Left lung (tissue), 10 donors: ENCODE data around the gene PLSCR3. TPM values are rescaled to one million over a fixed set of nuclear protein-coding genes. Genes with fewer than 3 reads are reported as not detected.

Experiments used
- ATAC-seq: fragments of 200-7000 bp; cut with Tn5 transposase; one replicate; pipeline ENCODE4 v1.9.1; 2020; ENCODE audit warnings: moderate library complexity
- DNase-seq, 4 donors: peaks; one replicate each; pipeline ENCODE4 v3.0.0-alpha.2; 2013 to 2020
- H3K27ac ChIP-seq, 2 donors: fragments of 200-600 bp; sonication (generic) in 1 of 2; one replicate each; pipeline versions ENCODE4 v1.5.0 to v1.8.0; 2020 to 2021
- H3K27me3 ChIP-seq, 2 donors: fragments of 200-600 bp; sonication (generic) in 1 of 2; one replicate each; pipeline versions ENCODE4 v1.5.0 to v1.8.0; 2020 to 2021
- H3K36me3 ChIP-seq, 2 donors: fragments of 200-600 bp; sonication (generic) in 1 of 2; one replicate each; pipeline versions ENCODE4 v1.5.0 to v1.8.0; 2020 to 2021
- H3K4me1 ChIP-seq, 2 donors: fragments of 200-600 bp; one replicate each; pipeline ENCODE4 v1.8.0; 2021
- H3K4me3 ChIP-seq, 2 donors: fragments of 200-600 bp; sonication (generic) in 1 of 2; one replicate each; pipeline versions ENCODE4 v1.5.0 to v1.8.0; 2020 to 2021; ENCODE audit warnings: mild to moderate bottlenecking in 1 of 2
- H3K9me3 ChIP-seq, 2 donors: fragments of 200-600 bp; sonication (generic) in 1 of 2; one replicate each; pipeline versions ENCODE4 v1.5.0 to v1.8.0; 2020 to 2021
- intact Hi-C, 2 donors: fragments of 100-400 bp; cut with DNase I; formaldehyde crosslinking; loops; one replicate each; pipeline versions ENCODE4 v1.11.2 to v1.14.2; 2022
- polyA plus RNA-seq, 6 donors: library from polyadenylated mRNA; unstranded; fragments of 120-200 nt; gene quantifications; one replicate each; pipeline ENCODE4 v1.2.1, GENCODE V29; 2013; ENCODE audit not compliant: insufficient read length in 6 of 6
- total RNA-seq, 2 donors: library from RNA; stranded (reverse); fragmentation: NEBNext Ultra II Directional; extraction: Animal tissue kit (Norgen Biotek cat#: 25700); gene quantifications; one replicate each; pipeline ENCODE4 v1.2.1, GENCODE V29; 2021
- TF ChIP-seq, protein P1 (sequence below), 2 donors: fragments of 200-600 bp; sonication (generic) in 1 of 2; IDR thresholded peaks; one replicate each; pipeline versions ENCODE4 v1.5.0 to v1.8.0; 2021; ENCODE audit warnings: antibody characterized with exemption in 2 of 2
- donor health status: DM: no; HTN: yes; CAD: no.
- donor health status: DM: no; HTN: no; CAD: no.

Gene PLSCR3
- total and polyA plus RNA-seq, 8 donors = 42.0 to 62.5 (median 52.9) TPM

DNA sequence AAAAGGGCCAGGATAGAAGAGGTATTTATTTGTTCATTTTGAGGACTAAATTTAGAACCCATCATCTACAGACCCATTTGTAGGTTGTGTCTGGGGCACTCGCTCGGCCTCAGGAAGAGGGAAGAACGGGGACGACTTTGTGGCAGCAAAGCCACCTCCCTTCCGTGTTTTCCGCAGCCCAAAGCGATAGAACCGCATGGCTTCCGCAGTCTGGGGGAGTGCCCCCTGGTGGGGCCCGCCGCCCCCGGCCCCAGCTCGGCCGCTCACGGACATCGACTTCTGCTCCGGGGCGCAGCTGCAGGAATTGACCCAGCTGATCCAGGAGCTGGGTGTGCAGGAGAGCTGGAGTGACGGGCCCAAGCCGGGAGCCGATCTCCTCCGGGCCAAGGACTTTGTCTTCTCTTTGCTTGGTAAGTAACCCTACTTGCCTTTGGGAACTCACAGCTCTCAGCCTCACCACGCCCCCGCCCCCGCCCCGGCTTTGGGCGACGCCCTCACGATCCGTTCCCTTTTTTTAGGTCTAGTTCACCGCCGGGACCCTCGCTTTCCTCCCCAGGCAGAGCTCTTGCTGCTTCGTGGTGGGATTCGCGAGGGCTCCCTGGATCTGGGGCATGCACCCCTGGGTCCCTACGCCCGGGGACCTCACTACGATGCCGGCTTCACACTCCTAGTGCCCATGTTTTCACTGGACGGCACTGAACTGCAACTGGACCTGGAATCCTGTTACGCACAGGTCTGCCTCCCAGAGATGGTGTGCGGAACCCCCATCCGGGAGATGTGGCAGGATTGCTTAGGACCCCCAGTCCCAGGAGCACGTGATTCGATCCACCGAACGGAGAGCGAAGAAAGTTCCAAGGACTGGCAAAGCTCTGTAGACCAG, 41.6 kb upstream of the PLSCR3 start:
- peak in 2 of 4 donors; percentile 69 to 89 for DNase-seq
- Histone ChIP-seq H3K36me3 (no peaks in the 10 kb centered on the region), H3K4me1 (peaks cover 28 to 59% of the 10 kb centered on the region in 2 donors), H3K4me3 (peak overlapping the region; percentile 35 to 72), H3K27ac (peak overlapping the region; percentile 61 to 89), H3K27me3 (peaks cover 17 to 30% of the 10 kb centered on the region in 2 donors), H3K9me3 (no peaks in the 10 kb centered on the region)
- TF ChIP-seq, protein P1, sequence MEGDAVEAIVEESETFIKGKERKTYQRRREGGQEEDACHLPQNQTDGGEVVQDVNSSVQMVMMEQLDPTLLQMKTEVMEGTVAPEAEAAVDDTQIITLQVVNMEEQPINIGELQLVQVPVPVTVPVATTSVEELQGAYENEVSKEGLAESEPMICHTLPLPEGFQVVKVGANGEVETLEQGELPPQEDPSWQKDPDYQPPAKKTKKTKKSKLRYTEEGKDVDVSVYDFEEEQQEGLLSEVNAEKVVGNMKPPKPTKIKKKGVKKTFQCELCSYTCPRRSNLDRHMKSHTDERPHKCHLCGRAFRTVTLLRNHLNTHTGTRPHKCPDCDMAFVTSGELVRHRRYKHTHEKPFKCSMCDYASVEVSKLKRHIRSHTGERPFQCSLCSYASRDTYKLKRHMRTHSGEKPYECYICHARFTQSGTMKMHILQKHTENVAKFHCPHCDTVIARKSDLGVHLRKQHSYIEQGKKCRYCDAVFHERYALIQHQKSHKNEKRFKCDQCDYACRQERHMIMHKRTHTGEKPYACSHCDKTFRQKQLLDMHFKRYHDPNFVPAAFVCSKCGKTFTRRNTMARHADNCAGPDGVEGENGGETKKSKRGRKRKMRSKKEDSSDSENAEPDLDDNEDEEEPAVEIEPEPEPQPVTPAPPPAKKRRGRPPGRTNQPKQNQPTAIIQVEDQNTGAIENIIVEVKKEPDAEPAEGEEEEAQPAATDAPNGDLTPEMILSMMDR (IDR thresholded peaks at IDR 0.05) = no peak
- peak; percentile 42 for ATAC-seq
- intact Hi-C loops = loop anchor here in 1 of 2 donors (10.0 kb wide), 1 partner anchor 81 kb away; the partner anchor contains the start of genes KCTD11 and TMEM95

DNA sequence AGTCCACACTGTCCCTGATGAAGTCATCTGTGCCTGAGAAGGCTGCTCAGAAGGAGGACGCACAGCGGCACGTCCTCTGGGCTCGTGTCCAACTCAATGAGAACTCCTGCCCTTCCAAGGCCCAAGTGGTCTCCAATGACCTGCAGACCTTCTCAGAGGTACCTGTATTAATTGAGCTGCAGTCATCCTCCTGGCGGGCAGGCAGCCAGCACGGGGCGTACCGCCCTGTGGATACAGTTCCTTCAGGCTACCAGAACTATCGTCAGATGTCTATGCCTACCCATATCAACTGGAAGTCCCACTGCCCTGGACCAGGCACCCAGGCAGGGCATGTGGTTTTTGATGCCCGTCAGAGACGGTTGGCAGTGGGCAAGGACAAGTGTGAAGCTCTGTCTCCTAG, 38.0 kb upstream of the PLSCR3 start:
- intact Hi-C loops = loop anchor here in 1 of 2 donors (10.0 kb wide), 1 partner anchor 77 kb away; the partner anchor contains the start of genes KCTD11 and TMEM95
- ATAC-seq = no peak
- Histone ChIP-seq H3K9me3 (no peaks in the 10 kb centered on the region), H3K27me3 (no peaks in the 10 kb centered on the region), H3K36me3 (no peaks in the 10 kb centered on the region), H3K4me1 (peaks cover 10 to 23% of the 10 kb centered on the region in 2 donors), H3K27ac (no peak overlapping the region), H3K4me3 (no peak overlapping the region)
- DNase-seq = peak in 1 of 4 donors; percentile 40
- TF ChIP-seq, protein P1 (IDR thresholded peaks at IDR 0.05) = no peak

DNA sequence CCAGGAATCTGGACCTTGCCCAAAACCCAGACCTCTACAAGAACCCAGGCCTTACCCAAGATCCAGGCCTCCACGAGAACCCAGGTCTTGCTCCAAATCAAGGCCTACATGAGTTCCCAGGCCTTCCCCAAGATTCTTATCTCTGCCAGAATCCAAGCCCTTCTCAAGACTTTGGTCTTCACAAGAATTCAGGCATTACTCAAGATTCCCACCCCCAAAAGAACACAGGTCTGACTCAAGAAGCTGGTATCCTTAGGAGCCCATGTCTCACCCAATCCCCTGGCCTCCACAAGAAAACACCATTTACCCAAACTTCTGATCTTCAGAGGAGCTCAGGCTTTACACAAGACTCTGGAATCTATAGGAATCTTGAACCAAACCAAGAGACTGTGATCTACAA, 36.9 kb upstream of the PLSCR3 start:
- DNase-seq (no peak), ATAC-seq (no peak)
- TF ChIP-seq, protein P1 (IDR thresholded peaks at IDR 0.05) = no peak
- H3K4me3 ChIP-seq = no peak overlapping the region
- no peaks in the 10 kb centered on the region for H3K36me3 ChIP-seq
- no peaks in the 10 kb centered on the region for H3K9me3 ChIP-seq
- intact Hi-C loops = loop anchor here in 1 of 2 donors (10.0 kb wide), 1 partner anchor 76 kb away; the partner anchor contains the start of genes KCTD11 and TMEM95
- no peaks in the 10 kb centered on the region for H3K27me3 ChIP-seq
- no peak overlapping the region for H3K27ac ChIP-seq
- H3K4me1 ChIP-seq = peaks cover 1 to 13% of the 10 kb centered on the region in 2 donors

DNA sequence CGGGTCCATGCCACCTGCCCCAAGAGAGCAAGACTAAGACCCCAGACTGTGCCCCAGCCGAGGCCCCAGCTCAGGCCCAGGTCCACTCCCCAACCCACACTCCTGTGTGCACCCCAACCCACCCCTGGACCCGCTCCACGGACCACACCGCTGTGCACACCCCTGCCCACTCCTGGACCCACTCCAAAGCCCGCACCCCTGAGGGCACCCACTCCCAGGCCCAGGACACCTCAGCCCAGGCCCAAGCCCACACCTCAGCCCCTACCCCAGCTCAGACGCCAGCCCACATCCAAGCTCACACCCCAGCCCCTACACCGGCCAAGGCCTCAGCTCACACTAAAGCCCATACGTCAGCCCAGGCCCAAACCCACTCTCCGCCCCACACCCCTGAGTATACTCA, 35.4 kb upstream of the PLSCR3 start:
- no peak for ATAC-seq
- Histone ChIP-seq H3K9me3 (no peaks in the 10 kb centered on the region), H3K4me3 (no peak overlapping the region), H3K4me1 (peaks cover 0 to 2% of the 10 kb centered on the region in 2 donors), H3K27me3 (no peaks in the 10 kb centered on the region), H3K36me3 (no peaks in the 10 kb centered on the region), H3K27ac (no peak overlapping the region)
- intact Hi-C loops = loop anchor here in 1 of 2 donors (10.0 kb wide), 1 partner anchor 75 kb away; the partner anchor contains the start of genes KCTD11 and TMEM95
- TF ChIP-seq, protein P1 (IDR thresholded peaks at IDR 0.05) = no peak
- peak in 1 of 4 donors; percentile 74 for DNase-seq

DNA sequence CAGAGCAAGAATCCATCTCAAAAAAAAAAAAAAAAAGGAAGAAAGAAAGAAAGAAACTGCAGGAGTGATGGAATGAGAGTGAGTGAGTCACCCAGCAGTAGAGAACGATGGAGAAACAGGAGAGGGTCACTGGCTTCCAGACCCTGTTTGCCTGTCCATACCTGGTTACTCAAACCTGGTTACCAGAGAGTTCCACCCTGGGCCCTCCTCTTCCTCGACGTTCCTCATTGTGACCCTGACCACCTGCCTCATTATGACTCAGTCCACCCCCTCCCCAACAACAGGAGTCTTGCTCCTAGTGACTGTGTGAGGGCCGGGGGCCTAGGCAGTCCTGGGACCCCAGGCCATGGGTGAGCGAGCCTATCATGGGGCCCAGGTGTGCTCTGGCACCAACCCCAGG, 34.2 kb upstream of the PLSCR3 start, which contains the start of gene SPEM3:
Gene SPEM3, plus strand, starts transcription at position 301 of the 400 bp plus-strand sequence. Its CDS starts 46 bp downstream, at position 347.
- no peak for ATAC-seq
- H3K9me3 ChIP-seq = no peaks in the 10 kb centered on the region
- intact Hi-C loops = no loop called here
- H3K4me3 ChIP-seq = no peak within 1 kb of the TSS
- no peaks in the 10 kb centered on the region for H3K27me3 ChIP-seq
- H3K4me1 ChIP-seq = no peaks in the 10 kb centered on the region
- no peak within 1 kb of the TSS for H3K27ac ChIP-seq
- TF ChIP-seq, protein P1 (IDR thresholded peaks at IDR 0.05) = no peak
- no peaks in the 10 kb centered on the region for H3K36me3 ChIP-seq
- no peak for DNase-seq
